Stimulated activated CD8-positive, alpha-beta memory T cell treated with anti-CD3 and anti-CD28 coated beads, Interleukin-4, amount 100 ng/mL, for 48 hours (primary cell): ENCODE measurements around the gene KNG1.

ENCODE experiments used
- DNase-seq: peaks from one replicate; pipeline ENCODE4 v3.0.0-alpha.2; 2020

The KNG1 gene

GRCh38 chr3:186713499-186713898 is 3.7 kb upstream of the KNG1 start:
- DNase-seq: no peak

- DNase-seq: no peak
Observed at GRCh38 chr3:186719945-186720739, 3.0 kb downstream of the KNG1 start.

- DNase-seq: no peak
Observed at GRCh38 chr3:186722457-186722856, 5.3 kb downstream of the KNG1 start.

GRCh38 chr3:186724911-186725310 is 7.8 kb downstream of the KNG1 start:
- DNase-seq: no peak

GRCh38 chr3:186732169-186732766 is 15.1 kb downstream of the KNG1 start:
- peak; percentile 51 for DNase-seq

GRCh38 chr3:186742618-186743380 is 25.6 kb downstream of the KNG1 start:
- DNase-seq: no peak

GRCh38 chr3:186743666-186744065 is 26.5 kb downstream of the KNG1 start:
- no peak for DNase-seq

GRCh38 chr3:186746008-186746407 is 28.8 kb downstream of the KNG1 start:
- DNase-seq: no peak

- no peak for DNase-seq
Observed at GRCh38 chr3:186750316-186750715, 33.2 kb downstream of the KNG1 start.

- DNase-seq: no peak
Observed at GRCh38 chr3:186751480-186751879, 34.3 kb downstream of the KNG1 start.

- no peak for DNase-seq
Observed at GRCh38 chr3:186754006-186754405, 36.8 kb downstream of the KNG1 start.

GRCh38 chr3:186754871-186755270 is 37.7 kb downstream of the KNG1 start:
- no peak for DNase-seq

- no peak for DNase-seq
Observed at GRCh38 chr3:186757214-186757613, 40.1 kb downstream of the KNG1 start.

- no peak for DNase-seq
Observed at GRCh38 chr3:186757686-186758220, 40.6 kb downstream of the KNG1 start.

GRCh38 chr3:186759231-186759930 is 42.2 kb downstream of the KNG1 start:
- DNase-seq: no peak

GRCh38 chr3:186760141-186760833 is 43.1 kb downstream of the KNG1 start:
- DNase-seq: no peak

GRCh38 chr3:186760897-186761447 is 43.8 kb downstream of the KNG1 start:
- no peak for DNase-seq

GRCh38 chr3:186772281-186772694 is 55.1 kb downstream of the KNG1 start:
- peak; percentile 48 for DNase-seq

- DNase-seq: peak; percentile 82
Observed at GRCh38 chr3:186772701-186773417, 55.7 kb downstream of the KNG1 start.

GRCh38 chr3:186775999-186776398 is 58.8 kb downstream of the KNG1 start:
- DNase-seq: no peak

- no peak for DNase-seq
Observed at GRCh38 chr3:186779204-186779603, 62.0 kb downstream of the KNG1 start.
